Measurements from ENCODE around the gene MPO.

DNA sequence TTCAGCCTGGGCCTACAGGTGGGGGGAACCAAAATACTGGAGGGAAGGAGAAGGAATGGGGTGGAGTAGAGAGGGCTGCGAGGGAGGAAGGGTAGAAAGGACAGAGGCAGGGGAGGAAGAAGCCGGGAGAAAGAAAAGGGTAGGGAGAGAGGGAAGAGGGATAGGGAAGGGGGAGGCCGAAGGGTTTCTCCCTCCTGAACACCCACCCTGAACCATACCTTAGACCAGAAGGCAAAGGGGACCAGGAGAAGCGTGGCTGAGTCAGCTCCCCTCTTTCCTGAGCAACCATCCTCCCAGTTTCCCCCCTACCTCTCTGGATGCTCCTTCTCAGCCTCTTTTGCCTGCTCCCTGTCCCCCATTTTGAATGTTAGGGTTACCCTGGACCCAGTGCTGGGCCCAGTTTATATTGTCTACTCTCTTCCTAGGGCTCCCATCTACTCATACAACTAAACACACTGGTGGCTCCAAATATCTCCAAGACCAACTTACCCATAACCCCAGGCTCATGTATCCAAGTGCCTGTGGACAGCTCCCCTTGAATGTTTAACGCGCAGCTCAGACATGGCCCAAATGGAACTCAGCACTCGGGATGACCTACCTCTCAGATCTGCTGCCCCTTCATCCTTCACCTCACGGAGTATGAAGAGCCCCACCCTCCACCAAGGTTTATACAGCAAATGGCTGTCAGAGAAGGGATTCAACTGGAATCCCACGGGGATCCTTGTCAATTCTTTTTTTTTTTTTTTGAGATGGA is 40.0 kb upstream of the MPO start:
- no peak for TF ChIP-seq ZFP30 (CRISPR knock-in tag; IDR thresholded peaks at IDR 0.05)
- no peak for TF ChIP-seq PATZ1 (CRISPR knock-in tag; IDR thresholded peaks at IDR 0.05; ENCODE audit: borderline replicate concordance)
- TF ChIP-seq CSRNP3 (CRISPR knock-in tag; IDR thresholded peaks at IDR 0.05), result no peak
- no peak for TF ChIP-seq ARNTL (CRISPR knock-in tag; IDR thresholded peaks at IDR 0.05; ENCODE audit: borderline replicate concordance, low read depth)
- TF ChIP-seq ZC3H10 (CRISPR knock-in tag; IDR thresholded peaks at IDR 0.05), result no peak
- no peak for TF ChIP-seq ISL1 (CRISPR knock-in tag; IDR thresholded peaks at IDR 0.05)
- no peak for TF ChIP-seq RARB (CRISPR knock-in tag; IDR thresholded peaks at IDR 0.05)
- TF ChIP-seq TCF4 (CRISPR knock-in tag; IDR thresholded peaks at IDR 0.05; ENCODE audit: borderline replicate concordance), result no peak
- TF ChIP-seq PPARA (CRISPR knock-in tag; IDR thresholded peaks at IDR 0.05; ENCODE audit: borderline replicate concordance), result no peak
- no peak for TF ChIP-seq CREB5 (CRISPR knock-in tag; IDR thresholded peaks at IDR 0.05; ENCODE audit: low read depth)
- TF ChIP-seq ZNF8 (CRISPR knock-in tag; IDR thresholded peaks at IDR 0.05), result no peak
- no peak for TF ChIP-seq CSDC2 (CRISPR knock-in tag; IDR thresholded peaks at IDR 0.05)
- TF ChIP-seq, protein P1, sequence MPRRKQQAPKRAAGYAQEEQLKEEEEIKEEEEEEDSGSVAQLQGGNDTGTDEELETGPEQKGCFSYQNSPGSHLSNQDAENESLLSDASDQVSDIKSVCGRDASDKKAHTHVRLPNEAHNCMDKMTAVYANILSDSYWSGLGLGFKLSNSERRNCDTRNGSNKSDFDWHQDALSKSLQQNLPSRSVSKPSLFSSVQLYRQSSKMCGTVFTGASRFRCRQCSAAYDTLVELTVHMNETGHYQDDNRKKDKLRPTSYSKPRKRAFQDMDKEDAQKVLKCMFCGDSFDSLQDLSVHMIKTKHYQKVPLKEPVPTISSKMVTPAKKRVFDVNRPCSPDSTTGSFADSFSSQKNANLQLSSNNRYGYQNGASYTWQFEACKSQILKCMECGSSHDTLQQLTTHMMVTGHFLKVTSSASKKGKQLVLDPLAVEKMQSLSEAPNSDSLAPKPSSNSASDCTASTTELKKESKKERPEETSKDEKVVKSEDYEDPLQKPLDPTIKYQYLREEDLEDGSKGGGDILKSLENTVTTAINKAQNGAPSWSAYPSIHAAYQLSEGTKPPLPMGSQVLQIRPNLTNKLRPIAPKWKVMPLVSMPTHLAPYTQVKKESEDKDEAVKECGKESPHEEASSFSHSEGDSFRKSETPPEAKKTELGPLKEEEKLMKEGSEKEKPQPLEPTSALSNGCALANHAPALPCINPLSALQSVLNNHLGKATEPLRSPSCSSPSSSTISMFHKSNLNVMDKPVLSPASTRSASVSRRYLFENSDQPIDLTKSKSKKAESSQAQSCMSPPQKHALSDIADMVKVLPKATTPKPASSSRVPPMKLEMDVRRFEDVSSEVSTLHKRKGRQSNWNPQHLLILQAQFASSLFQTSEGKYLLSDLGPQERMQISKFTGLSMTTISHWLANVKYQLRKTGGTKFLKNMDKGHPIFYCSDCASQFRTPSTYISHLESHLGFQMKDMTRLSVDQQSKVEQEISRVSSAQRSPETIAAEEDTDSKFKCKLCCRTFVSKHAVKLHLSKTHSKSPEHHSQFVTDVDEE (CRISPR knock-in tag; IDR thresholded peaks at IDR 0.05), result no peak

Measured in SK-N-SH treated with all-trans-retinoic acid at 6 μM for 48 hours (cell line).